GM12865 (cell line): ENCODE results near the gene MAGI1.

Experiments used
- DNase-seq: peaks from one replicate; pipeline ENCODE4 v3.0.0; 2010; ENCODE audit warnings: low read depth
- H3K4me3 ChIP-seq: 2 replicates; pipeline ENCODE4 v1.5.1; 2011; ENCODE audit warnings: mild to moderate bottlenecking, low read depth, low read length, control low read depth
- TF ChIP-seq, protein P1 (sequence below): IDR thresholded peaks from 2 replicates; pipeline ENCODE4 v1.5.1; 2011; ENCODE audit warnings: low read length, control low read depth, low read depth, inconsistent platforms; ENCODE audit not compliant: insufficient read depth; ENCODE audit errors: missing control alignments

Gene MAGI1

DNA sequence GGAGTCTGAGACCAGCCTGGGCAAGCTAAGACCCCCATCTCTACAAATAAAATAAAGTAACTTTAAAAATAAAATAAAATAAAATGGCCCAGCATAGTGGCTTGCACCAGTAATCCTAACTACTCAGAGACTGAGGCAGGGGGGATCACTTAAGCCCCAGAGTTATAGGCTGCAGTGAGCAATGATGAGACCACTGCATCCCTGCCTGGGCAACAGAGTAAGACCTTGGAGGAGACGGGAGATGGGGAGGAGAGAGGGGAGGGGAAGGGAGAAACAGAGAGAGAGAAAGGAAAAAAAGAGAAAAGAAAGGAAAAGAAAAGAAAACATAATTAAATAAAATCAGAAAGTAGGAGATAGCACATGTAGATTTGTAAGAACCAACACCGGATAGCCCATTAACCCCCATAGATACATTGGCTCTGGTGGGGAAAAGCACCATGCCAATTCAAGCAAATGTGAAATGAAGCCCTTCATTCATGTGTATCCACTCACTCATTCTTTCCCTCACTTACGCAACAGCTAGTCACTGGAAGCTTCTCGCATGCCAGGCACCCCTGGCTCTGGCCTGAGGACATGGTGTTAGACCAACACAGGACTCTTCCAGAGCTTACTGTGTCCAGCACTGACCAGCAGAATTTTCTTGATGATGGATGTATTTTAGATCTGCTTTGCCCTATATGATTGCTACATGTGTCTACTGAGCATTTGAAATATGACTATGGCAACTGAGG is 183.2 kb downstream of the MAGI1 start:
- TF ChIP-seq, protein P1, sequence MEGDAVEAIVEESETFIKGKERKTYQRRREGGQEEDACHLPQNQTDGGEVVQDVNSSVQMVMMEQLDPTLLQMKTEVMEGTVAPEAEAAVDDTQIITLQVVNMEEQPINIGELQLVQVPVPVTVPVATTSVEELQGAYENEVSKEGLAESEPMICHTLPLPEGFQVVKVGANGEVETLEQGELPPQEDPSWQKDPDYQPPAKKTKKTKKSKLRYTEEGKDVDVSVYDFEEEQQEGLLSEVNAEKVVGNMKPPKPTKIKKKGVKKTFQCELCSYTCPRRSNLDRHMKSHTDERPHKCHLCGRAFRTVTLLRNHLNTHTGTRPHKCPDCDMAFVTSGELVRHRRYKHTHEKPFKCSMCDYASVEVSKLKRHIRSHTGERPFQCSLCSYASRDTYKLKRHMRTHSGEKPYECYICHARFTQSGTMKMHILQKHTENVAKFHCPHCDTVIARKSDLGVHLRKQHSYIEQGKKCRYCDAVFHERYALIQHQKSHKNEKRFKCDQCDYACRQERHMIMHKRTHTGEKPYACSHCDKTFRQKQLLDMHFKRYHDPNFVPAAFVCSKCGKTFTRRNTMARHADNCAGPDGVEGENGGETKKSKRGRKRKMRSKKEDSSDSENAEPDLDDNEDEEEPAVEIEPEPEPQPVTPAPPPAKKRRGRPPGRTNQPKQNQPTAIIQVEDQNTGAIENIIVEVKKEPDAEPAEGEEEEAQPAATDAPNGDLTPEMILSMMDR = no peak
- DNase-seq = no peak
- H3K4me3 ChIP-seq = no peak overlapping the region

DNA sequence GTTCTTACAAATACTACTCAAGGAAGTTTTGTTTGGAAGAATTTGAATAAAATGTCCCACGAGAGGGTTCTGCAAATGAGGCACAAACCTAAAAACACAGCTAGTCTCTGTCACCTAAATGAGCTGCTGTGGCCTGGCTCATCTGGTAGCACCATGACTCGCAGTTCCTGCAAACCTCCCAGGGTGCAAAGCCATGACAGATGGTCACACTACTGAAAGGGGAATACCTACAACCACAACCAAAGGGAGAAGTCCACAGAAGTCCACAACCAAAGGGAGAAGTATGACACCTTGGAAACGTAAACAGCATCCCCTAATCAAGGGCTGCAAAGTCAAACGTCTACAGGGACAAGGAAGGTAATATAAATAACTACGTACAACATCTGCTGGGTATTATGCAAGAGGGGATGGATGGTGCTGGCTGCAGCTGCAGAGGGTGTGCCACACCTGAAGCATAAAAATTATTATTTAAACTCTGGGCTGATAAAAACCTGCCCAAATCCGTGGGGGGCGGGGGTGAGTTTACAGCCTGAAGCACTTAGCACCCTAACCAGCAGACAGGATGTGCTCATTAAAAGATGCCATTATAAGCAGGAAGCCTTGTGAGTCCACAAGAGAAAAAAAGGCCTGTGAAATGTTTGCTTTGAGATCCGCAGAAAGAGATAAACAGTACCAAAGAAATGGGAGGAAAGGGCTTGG is 184.0 kb downstream of the MAGI1 start:
- no peak overlapping the region for H3K4me3 ChIP-seq
- TF ChIP-seq, protein P1 = no peak
- DNase-seq = peak; percentile 32

DNA sequence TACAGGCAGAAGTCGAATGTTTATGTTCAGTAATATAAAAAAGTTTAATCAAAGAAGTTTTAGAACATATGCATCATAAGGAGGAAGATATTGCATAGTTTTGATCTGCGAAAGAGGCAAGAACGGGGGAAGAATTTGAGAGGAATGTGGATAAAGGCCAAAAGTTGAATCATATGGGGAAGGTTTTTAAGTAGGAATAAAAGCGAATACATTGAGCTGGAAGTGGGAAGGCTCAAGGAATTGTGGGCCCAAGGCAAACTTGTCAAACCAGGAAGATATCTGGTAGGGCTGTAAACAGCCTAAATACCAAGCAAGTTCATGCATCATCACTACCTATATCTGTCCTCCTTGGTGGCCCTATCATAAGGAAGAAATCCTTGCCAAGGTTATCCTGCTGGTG is 186.9 kb downstream of the MAGI1 start:
- H3K4me3 ChIP-seq = no peak overlapping the region
- TF ChIP-seq, protein P1 = no peak
- DNase-seq = no peak

DNA sequence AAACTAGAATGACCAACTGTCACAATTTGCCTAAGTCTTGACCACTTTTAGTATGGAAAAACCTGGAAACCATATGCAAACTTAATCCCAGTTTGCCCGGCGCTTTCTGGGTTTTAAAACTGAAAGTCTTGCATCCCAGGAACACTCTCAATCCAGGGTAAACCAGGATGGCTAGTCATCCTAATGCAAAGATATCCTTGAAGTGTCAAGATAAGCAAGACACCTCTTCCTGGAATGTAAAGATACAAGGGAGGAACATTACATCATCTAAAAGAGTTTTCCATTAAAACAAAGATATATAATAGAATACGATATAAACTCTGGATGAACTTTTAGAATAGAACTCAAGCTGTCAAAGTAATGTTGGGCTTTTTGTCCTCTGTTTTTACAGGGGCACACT is 188.5 kb downstream of the MAGI1 start:
- TF ChIP-seq, protein P1 = no peak
- DNase-seq = no peak
- H3K4me3 ChIP-seq = no peak overlapping the region

DNA sequence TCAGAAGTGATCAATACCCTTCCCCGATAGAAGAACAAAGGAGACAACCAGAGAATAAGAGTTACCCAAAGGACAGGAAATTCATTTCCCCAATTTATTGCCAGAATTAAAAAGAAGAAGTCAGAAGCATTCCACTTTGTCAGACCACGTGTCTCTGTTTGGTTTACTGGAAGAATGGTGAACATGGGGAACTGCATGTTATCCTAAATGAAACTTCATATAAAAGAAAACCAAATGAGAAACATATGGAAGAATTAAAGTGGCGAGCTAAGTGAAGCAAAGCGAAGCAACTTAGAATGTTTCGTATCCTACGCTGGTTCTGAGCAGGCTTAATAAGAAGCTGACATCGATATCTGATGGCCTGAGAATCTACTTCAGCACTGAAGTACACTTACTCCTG is 190.7 kb downstream of the MAGI1 start:
- no peak for DNase-seq
- no peak overlapping the region for H3K4me3 ChIP-seq
- TF ChIP-seq, protein P1 = no peak

DNA sequence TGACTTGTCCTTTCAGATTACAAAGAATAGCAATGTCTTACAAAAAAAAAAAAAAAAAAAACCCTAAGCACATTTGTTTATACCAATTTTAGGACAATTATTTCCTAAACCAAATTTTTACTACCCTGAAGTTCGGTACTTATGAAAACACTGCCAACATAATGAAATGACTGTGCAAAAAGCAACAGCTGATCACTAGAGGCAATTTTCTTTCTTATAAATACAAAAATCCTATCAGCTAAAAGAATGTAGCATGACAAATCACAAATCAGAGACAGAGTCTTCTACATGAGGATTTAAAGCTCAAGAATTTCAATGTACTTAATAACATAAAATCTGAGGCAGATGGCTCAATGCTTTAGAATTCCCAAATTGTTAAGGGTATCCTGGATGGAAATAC is 191.8 kb downstream of the MAGI1 start:
- no peak for DNase-seq
- no peak overlapping the region for H3K4me3 ChIP-seq
- TF ChIP-seq, protein P1 = no peak

DNA sequence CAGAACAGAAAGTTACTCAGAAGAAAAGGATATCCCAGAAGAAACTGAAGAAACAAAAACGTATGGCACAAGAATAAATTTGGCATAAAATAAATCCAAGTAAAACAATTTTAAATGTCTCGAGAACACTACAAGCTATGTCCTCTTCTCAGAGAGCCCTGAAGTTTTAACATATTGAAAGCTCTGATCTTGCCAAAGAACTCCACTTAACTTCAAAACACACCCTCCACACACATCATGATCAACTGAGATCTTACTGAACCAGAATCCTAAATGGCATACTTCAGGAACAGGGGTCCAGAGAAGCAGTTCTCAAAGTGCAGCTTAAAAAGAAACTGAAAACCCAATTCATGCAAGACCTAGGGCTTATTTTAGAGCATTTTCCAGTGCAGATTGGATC is 194.3 kb downstream of the MAGI1 start:
- TF ChIP-seq, protein P1 = no peak
- no peak for DNase-seq
- no peak overlapping the region for H3K4me3 ChIP-seq
